SK-N-SH (cell line): ENCODE data around the gene CCL7. TPM values are rescaled to one million over a fixed set of nuclear protein-coding genes. Genes with fewer than 3 reads are reported as not detected.

Experiments used
- CTCF ChIA-PET: fragments of 300-600, 350-600 bp; formaldehyde crosslinking; extraction: SDS; loops from one replicate; lab custom pipeline; 2021; lab: Yijun Ruan, JAX
- POLR2A ChIA-PET: fragments of 350-600 bp; sonication (Branson Sonifier 250); formaldehyde crosslinking; extraction: SDS; loops from one replicate; lab custom pipeline; 2020; ENCODE audit warnings: antibody characterized with exemption, inconsistent platforms; lab: Yijun Ruan, JAX
- DNase-seq: peaks from one replicate; pipeline ENCODE4 v3.0.0; 2012
- H2AFZ ChIP-seq: fragments of 200-600 bp; sonication (generic); 2 replicates; pipeline ENCODE4 v1.8.1; 2016; ENCODE audit warnings: antibody characterized with exemption, mild to moderate bottlenecking, low read depth
- H3F3A ChIP-seq: fragments of 200-600 bp; sonication (generic); replicated peaks from 2 replicates; pipeline ENCODE3; 2016; ENCODE audit warnings: antibody characterized with exemption, mild to moderate bottlenecking; ENCODE audit not compliant: insufficient read depth
- H3K27ac ChIP-seq, 2 experiments: fragments of 200-500 bp in 1 of 2; fragments of 200-600 bp in 1 of 2; sonication (Bioruptor generic) in 1 of 2; sonication (generic), shearing (Covaris generic) in 1 of 2; 2 replicates each; pipeline versions ENCODE4 v1.5.1 to v1.6.1; 2014 to 2016; ENCODE audit warnings: low read depth in 2 of 2, inconsistent platforms in 1 of 2, low read length in 1 of 2, mild to moderate bottlenecking in 1 of 2, mixed read lengths in 1 of 2
- H3K27me3 ChIP-seq: fragments of 200-600 bp; sonication (generic), shearing (Covaris generic); 2 replicates; pipeline ENCODE4 v1.6.1; 2016; ENCODE audit warnings: mixed run types; ENCODE audit not compliant: insufficient read depth
- H3K36me3 ChIP-seq, 2 experiments: fragments of 200-500 bp in 1 of 2; fragments of 200-600 bp in 1 of 2; sonication (Bioruptor generic) in 1 of 2; sonication (generic) in 1 of 2; replicated peaks in 1 of 2; 2 replicates each; pipeline versions ENCODE3 to v1.5.1; 2014 to 2016; ENCODE audit warnings: low read length in 1 of 2, mild to moderate bottlenecking in 1 of 2; ENCODE audit not compliant: insufficient read depth in 2 of 2, control insufficient read depth in 1 of 2
- H3K4me1 ChIP-seq, 2 experiments: fragments of 200-500 bp in 1 of 2; fragments of 200-600 bp in 1 of 2; sonication (Bioruptor generic) in 1 of 2; sonication (generic), shearing (Covaris generic) in 1 of 2; 2 replicates each; pipeline versions ENCODE4 v1.5.1 to v1.6.1; 2014 to 2016; ENCODE audit warnings: low read depth in 1 of 2, low read length in 1 of 2, mixed run types in 1 of 2; ENCODE audit not compliant: insufficient read depth in 2 of 2, control insufficient read depth in 1 of 2
- H3K4me2 ChIP-seq: fragments of 200-600 bp; sonication (generic), shearing (Covaris generic); 2 replicates; pipeline ENCODE4 v1.6.1; 2017; ENCODE audit warnings: mixed run types
- H3K4me3 ChIP-seq, 2 experiments: fragments of 200-500 bp in 1 of 2; fragments of 200-600 bp in 1 of 2; sonication (Bioruptor generic) in 1 of 2; sonication (generic), shearing (Covaris generic) in 1 of 2; 2 replicates each; pipeline versions ENCODE4 v1.5.1 to v1.8.1; 2014 to 2016; ENCODE audit warnings: low read depth in 2 of 2, inconsistent platforms in 1 of 2, low read length in 1 of 2, mild to moderate bottlenecking in 1 of 2, mixed read lengths in 1 of 2, moderate library complexity in 1 of 2
- H3K79me2 ChIP-seq: fragments of 200-600 bp; sonication (generic); 2 replicates; pipeline ENCODE4 v1.8.1; 2017; ENCODE audit warnings: mild to moderate bottlenecking; ENCODE audit not compliant: insufficient read depth
- H3K9ac ChIP-seq: fragments of 200-600 bp; sonication (generic); 2 replicates; pipeline ENCODE4 v1.6.1; 2017; ENCODE audit warnings: mixed run types
- H3K9me2 ChIP-seq: fragments of 200-600 bp; sonication (generic); 2 replicates; pipeline ENCODE4 v1.6.1; 2017; ENCODE audit warnings: mixed run types
- H3K9me3 ChIP-seq: fragments of 200-600 bp; sonication (generic); 2 replicates; pipeline ENCODE4 v1.6.1; 2017; ENCODE audit warnings: mixed run types, mild to moderate bottlenecking, moderate library complexity
- H4K20me1 ChIP-seq: fragments of 200-600 bp; sonication (generic); 2 replicates; pipeline ENCODE4 v1.6.1; 2017; ENCODE audit warnings: mild to moderate bottlenecking, mixed run types; ENCODE audit not compliant: insufficient read depth
- CHD2 ChIP-seq: fragments of 150-350 bp; IDR thresholded peaks from 2 replicates; pipeline ENCODE4 v1.6.1; 2018; ENCODE audit warnings: low read length; ENCODE audit not compliant: partially characterized antibody
- ELF1 ChIP-seq: IDR thresholded peaks from 2 replicates; pipeline ENCODE4 v1.4.0; 2012
- FOSL2 ChIP-seq: IDR thresholded peaks from 2 replicates; pipeline ENCODE4 v1.4.0; 2012; ENCODE audit warnings: low read depth, mild to moderate bottlenecking, moderate library complexity, borderline replicate concordance
- GABPA ChIP-seq: IDR thresholded peaks from 2 replicates; pipeline ENCODE4 v1.4.0; 2012; ENCODE audit warnings: low read depth, mild to moderate bottlenecking
- GATA2 ChIP-seq: sonication (generic); formaldehyde crosslinking; IDR thresholded peaks from 2 replicates; pipeline ENCODE4 v1.5.0; 2020; ENCODE audit warnings: mild to moderate bottlenecking, missing genetic modification reagents
- IRF3 ChIP-seq: fragments of 150-350 bp; IDR thresholded peaks from 2 replicates; pipeline ENCODE4 v1.6.1; 2016; ENCODE audit warnings: mild to moderate bottlenecking, low read depth, low read length
- NFIC ChIP-seq: IDR thresholded peaks from 2 replicates; pipeline ENCODE4 v1.4.0; 2012; ENCODE audit warnings: borderline replicate concordance
- PBX3 ChIP-seq: IDR thresholded peaks from 2 replicates; pipeline ENCODE4; 2012
- RCOR1 ChIP-seq: fragments of 150-350 bp; IDR thresholded peaks from 2 replicates; pipeline ENCODE4 v1.6.1; 2017; ENCODE audit warnings: antibody characterized with exemption, low read length
- REST ChIP-seq: IDR thresholded peaks from 2 replicates; pipeline ENCODE4 v1.6.1; 2012; ENCODE audit warnings: mild to moderate bottlenecking, low read depth, low read length, moderate library complexity
- RXRA ChIP-seq: IDR thresholded peaks from 2 replicates; pipeline ENCODE4 v1.4.0; 2012; ENCODE audit warnings: low read depth, mild to moderate bottlenecking, borderline replicate concordance
- SIN3A ChIP-seq: IDR thresholded peaks from 2 replicates; pipeline ENCODE4 v1.6.1; 2012; ENCODE audit warnings: low read depth, mild to moderate bottlenecking, low read length, moderate library complexity, borderline replicate concordance
- TCF12 ChIP-seq: IDR thresholded peaks from 2 replicates; pipeline ENCODE4 v1.4.0; 2012
- TEAD4 ChIP-seq: IDR thresholded peaks from 2 replicates; pipeline ENCODE4 v1.4.0; 2012; ENCODE audit warnings: mild to moderate bottlenecking, borderline replicate concordance; ENCODE audit not compliant: insufficient read depth
- USF1 ChIP-seq: IDR thresholded peaks from 2 replicates; pipeline ENCODE4 v1.4.0; 2012; ENCODE audit warnings: low read depth, borderline replicate concordance
- WGBS: methylation state at CpG from one replicate; pipeline ENCODE4 v1.1.6; 2017; ENCODE audit warnings: low lambda C conversion rate; 5-methylcytosine and 5-hydroxymethylcytosine counted together
- polyA plus RNA-seq, 3 experiments: library from polyadenylated mRNA; depleted of rRNA; stranded (reverse); fragments of >200 nt; gene quantifications; 2 replicates each; pipeline ENCODE4 v1.2.3, GENCODE V29; 2012

Gene CCL7
- polyA plus RNA-seq, 1 of the 3 experiments (the other 2 are of a cell fraction), result 0.72 TPM

GRCh38 chr17:34306466-34306865, 36.4 kb downstream of the CCL7 start (continued):
- TF ChIP-seq USF1 (no peak), TCF12 (peak; percentile 14; the same call in 1 of the 2 replicates), SIN3A (no peak)
- TF ChIP-seq, all 33 proteins: peak for 7

- no peak for DNase-seq
- Histone ChIP-seq H3K9me2 (no peaks in the 10 kb centered on the region), H3K9ac (no peak overlapping the region), H3K27me3 (no peaks in the 10 kb centered on the region), H3K27ac (no peak overlapping the region), H3K4me1 (no peaks in the 10 kb centered on the region), H3F3A (no peaks in the 10 kb centered on the region), H4K20me1 (no peaks in the 10 kb centered on the region), H3K79me2 (no peaks in the 10 kb centered on the region), H3K36me3 (no peaks in the 10 kb centered on the region), H2AFZ (no peak overlapping the region), H3K4me2 (no peak overlapping the region), H3K4me3 (no peak overlapping the region), H3K9me3 (no peaks in the 10 kb centered on the region)
- POLR2A ChIA-PET, result no interaction called here
- whole genome bisulfite sequencing, result 22% methylated on average over 3 of the region's 3 CpGs
- CTCF ChIA-PET, result interaction anchor here (0.7 to 3.0 kb wide), 8 partner anchors 18 to 111 kb away, joined by 3 to 17 read pairs (median 4); no protein-coding TSS in a partner anchor
- TF ChIP-seq IRF3, result no peak
- no peak for TF ChIP-seq REST
- no peak for TF ChIP-seq GATA2 (CRISPR knock-in tag)
- TF ChIP-seq NFIC, result no peak
- no peak for TF ChIP-seq PBX3
- no peak for TF ChIP-seq TEAD4
- no peak for TF ChIP-seq ELF1
- TF ChIP-seq RCOR1, result no peak
- TF ChIP-seq USF1, result no peak
- no peak for TF ChIP-seq RXRA
- no peak for TF ChIP-seq CHD2
- no peak for TF ChIP-seq FOSL2
- TF ChIP-seq GABPA, result no peak
Observed at GRCh38 chr17:34307110-34307509, 37.1 kb downstream of the CCL7 start.
